ENCODE data around the gene TFPT.

GRCh38 chr19:54156490-54156889 lies 41.0 kb upstream of the TFPT start:
- TF ChIP-seq POLR2A (IDR thresholded peaks at IDR 0.05; ENCODE audit: low read depth, low read length) = peak; percentile 47; the same call in 1 of the 2 replicates
- TF ChIP-seq ZBTB33 (IDR thresholded peaks at IDR 0.05) = no peak
- no peak for TF ChIP-seq ZBTB40 (IDR thresholded peaks at IDR 0.05; ENCODE audit: borderline replicate concordance)
- no peak for TF ChIP-seq ZNF207 (IDR thresholded peaks at IDR 0.05; ENCODE audit: borderline replicate concordance)
- TF ChIP-seq RFX5 (IDR thresholded peaks at IDR 0.05; ENCODE audit: low read depth, low read length) = no peak
- no peak for TF ChIP-seq CTCF (IDR thresholded peaks at IDR 0.05 in 2 of 3, conservative IDR thresholded peaks at IDR 0.05 in 1 of 3; ENCODE audit: control insufficient read depth in 2 of 3, extremely low read depth in 1 of 3, insufficient read depth in 1 of 3, low read depth in 3 of 3, low read length in 3 of 3)
- TF ChIP-seq IRF4 (IDR thresholded peaks at IDR 0.05; ENCODE audit: low read depth, low read length) = no peak
- TF ChIP-seq MXI1 (IDR thresholded peaks at IDR 0.05; ENCODE audit: low read depth, low read length) = no peak
- no peak for TF ChIP-seq CHD1 (IDR thresholded peaks at IDR 0.05; ENCODE audit: low read depth, low read length)
- no peak for TF ChIP-seq ZNF24 (IDR thresholded peaks at IDR 0.05)
- TF ChIP-seq SUZ12 (IDR thresholded peaks at IDR 0.05; ENCODE audit: unreplicated experiment) = no peak

Data from GM12878 (cell line).